Pancreas (tissue), 10 donors: ENCODE measurements around the gene CRYBA4. TPM values are rescaled to one million over a fixed set of nuclear protein-coding genes. Genes with fewer than 3 reads are reported as not detected.

ENCODE experiments used
- ATAC-seq, 4 donors: fragments of 200-7000 bp; cut with Tn5 transposase; one replicate each; pipeline versions ENCODE4 v1.8.0 to v1.9.1; 2020; ENCODE audit warnings: mild to moderate bottlenecking in 4 of 4, moderate library complexity in 4 of 4
- DNase-seq, 6 donors: peaks; one replicate each; pipeline ENCODE4 v3.0.0-alpha.2; 2020
- FAIRE-seq: peaks from 2 replicates; lab custom pipeline; 2012; peaks lifted over from hg19 to GRCh38; lab: Jason Lieb, UNC
- H3K27ac ChIP-seq, 4 donors: fragments of 200-600 bp; sonication (generic); 1 replicate in 3 of 4; 2 replicates in 1 of 4; pipeline versions ENCODE4 v1.5.0 to v1.8.0; 2020
- H3K27me3 ChIP-seq, 4 donors: fragments of 200-600 bp; one replicate each; pipeline ENCODE4 v1.8.0; 2021
- H3K36me3 ChIP-seq, 3 donors: fragments of 200-600 bp; sonication (generic) in 1 of 3; one replicate each; pipeline versions ENCODE4 v1.5.0 to v1.8.0; 2020 to 2021
- H3K4me1 ChIP-seq, 3 donors: fragments of 200-600 bp; one replicate each; pipeline ENCODE4 v1.8.0; 2021
- H3K4me3 ChIP-seq, 4 donors: fragments of 200-600 bp; sonication (generic) in 2 of 4; one replicate each; pipeline versions ENCODE4 v1.5.0 to v1.8.0; 2020 to 2021
- H3K9me3 ChIP-seq, 4 donors: fragments of 200-600 bp; one replicate each; pipeline ENCODE4 v1.8.0; 2021
- WGBS, 2 donors: extraction: QIAGEN DNeasy Blood & Tissue Kit; methylation state at CpG; one replicate each; pipeline ENCODE4 v1.1.7; 2013; 5-methylcytosine and 5-hydroxymethylcytosine counted together
- intact Hi-C, 3 donors: fragments of 100-400 bp; cut with DNase I; formaldehyde crosslinking; loops; one replicate each; pipeline versions ENCODE4 v1.11.1 to v1.14.2; 2022
- polyA plus RNA-seq, 2 donors: library from polyadenylated mRNA; stranded (reverse); fragments of 200-250 nt; gene quantifications; one replicate each; pipeline ENCODE4 v1.2.3, GENCODE V29; 2013
- total RNA-seq, 6 donors: library from RNA; stranded (reverse); fragmentation: NEBNext Ultra II Directional in 4 of 6; extraction: Animal tissue kit (Norgen Biotek cat#: 25700) in 4 of 6; gene quantifications; one replicate each; pipeline versions ENCODE4 v1.2.1 to v1.2.4, GENCODE V29; 2021 to 2023
- TF ChIP-seq, protein P1 (sequence below), 4 donors: fragments of 200-600 bp; sonication (generic) in 3 of 4; IDR thresholded peaks; one replicate each; pipeline versions ENCODE4 v1.5.0 to v1.8.0; 2021; ENCODE audit warnings: antibody characterized with exemption in 4 of 4
- donor health status: healthy with polysubstance abuse.
- donor health status: DM: no; HTN: no; CAD: no; lungs with moderate emphysema.
- donor health status: DM: no; HTN: no; CAD: no.
- donor health status: control.
- donor health status: control.
- donor health status: Bipolar disorder and iron deficiency.
- donor health status: DM: yes; HTN: yes; CAD: no.
- donor health status: DM: no; HTN: no; CAD: no.
- donor health status: DM: no; HTN: no; CAD: no.
- donor health status: DM: yes; HTN: yes; CAD: no.

Gene CRYBA4
- total and polyA plus RNA-seq, 8 donors = 0.19 TPM; not detected in 7

DNA sequence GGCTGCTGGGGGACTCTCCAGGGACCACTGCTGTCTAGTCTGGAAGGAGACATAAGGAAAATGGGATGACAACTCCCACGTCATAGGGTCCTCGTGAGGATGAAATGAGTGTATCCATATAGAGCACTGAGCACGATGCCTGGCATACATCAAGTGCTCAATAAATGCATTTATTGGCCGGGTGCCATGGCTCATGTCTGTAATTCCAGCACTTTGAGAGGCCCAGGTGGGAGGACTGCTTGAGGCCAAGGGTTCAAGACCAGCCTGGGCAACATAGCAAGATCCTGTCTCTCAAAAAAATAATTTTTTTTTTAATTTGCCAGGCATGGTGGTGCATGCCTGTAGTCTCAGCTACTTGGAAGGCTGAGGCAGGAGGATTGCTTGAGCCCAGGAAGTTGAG, 19.6 kb upstream of the CRYBA4 start:
- Histone ChIP-seq H3K9me3 (no peaks in the 10 kb centered on the region), H3K4me3 (no peak overlapping the region), H3K4me1 (peaks cover 0 to 4% (median 0%) of the 10 kb centered on the region in 3 donors), H3K27ac (no peak overlapping the region), H3K27me3 (no peaks in the 10 kb centered on the region), H3K36me3 (no peaks in the 10 kb centered on the region)
- TF ChIP-seq, protein P1, sequence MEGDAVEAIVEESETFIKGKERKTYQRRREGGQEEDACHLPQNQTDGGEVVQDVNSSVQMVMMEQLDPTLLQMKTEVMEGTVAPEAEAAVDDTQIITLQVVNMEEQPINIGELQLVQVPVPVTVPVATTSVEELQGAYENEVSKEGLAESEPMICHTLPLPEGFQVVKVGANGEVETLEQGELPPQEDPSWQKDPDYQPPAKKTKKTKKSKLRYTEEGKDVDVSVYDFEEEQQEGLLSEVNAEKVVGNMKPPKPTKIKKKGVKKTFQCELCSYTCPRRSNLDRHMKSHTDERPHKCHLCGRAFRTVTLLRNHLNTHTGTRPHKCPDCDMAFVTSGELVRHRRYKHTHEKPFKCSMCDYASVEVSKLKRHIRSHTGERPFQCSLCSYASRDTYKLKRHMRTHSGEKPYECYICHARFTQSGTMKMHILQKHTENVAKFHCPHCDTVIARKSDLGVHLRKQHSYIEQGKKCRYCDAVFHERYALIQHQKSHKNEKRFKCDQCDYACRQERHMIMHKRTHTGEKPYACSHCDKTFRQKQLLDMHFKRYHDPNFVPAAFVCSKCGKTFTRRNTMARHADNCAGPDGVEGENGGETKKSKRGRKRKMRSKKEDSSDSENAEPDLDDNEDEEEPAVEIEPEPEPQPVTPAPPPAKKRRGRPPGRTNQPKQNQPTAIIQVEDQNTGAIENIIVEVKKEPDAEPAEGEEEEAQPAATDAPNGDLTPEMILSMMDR (IDR thresholded peaks at IDR 0.05) = no peak
- DNase-seq = no peak
- no peak for FAIRE-seq
- intact Hi-C loops = no loop called here
- WGBS, 2 donors = 72 to 75% methylated on average over 4 of the region's 4 CpGs
- no peak for ATAC-seq

DNA sequence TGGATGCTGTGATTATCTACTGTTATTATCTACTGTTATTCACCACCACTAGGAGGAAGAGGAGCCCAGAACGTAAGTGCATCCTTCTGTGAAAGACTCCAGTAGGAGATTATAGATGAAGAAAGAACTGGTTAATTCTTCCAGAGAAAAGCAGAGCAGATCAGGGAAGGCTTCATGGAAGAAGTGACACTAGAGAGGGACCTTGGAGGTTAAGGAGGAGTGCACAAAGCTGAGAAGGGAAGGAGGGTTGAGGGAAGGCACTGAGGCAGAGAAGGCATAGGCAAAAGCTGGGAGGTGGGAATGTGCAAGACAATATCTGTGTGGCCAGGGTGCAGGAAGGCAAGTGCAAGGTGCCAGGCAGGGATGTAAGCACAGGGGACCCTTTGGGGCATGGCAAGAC, 17.4 kb upstream of the CRYBA4 start:
- no peak overlapping the region for H3K27ac ChIP-seq
- FAIRE-seq (no peak), DNase-seq (no peak), ATAC-seq (no peak)
- H3K27me3 ChIP-seq = no peaks in the 10 kb centered on the region
- TF ChIP-seq, protein P1 (IDR thresholded peaks at IDR 0.05) = no peak
- no peaks in the 10 kb centered on the region for H3K36me3 ChIP-seq
- 80 to 81% methylated on average over 1 of the region's 1 CpG for WGBS, 2 donors
- no peaks in the 10 kb centered on the region for H3K9me3 ChIP-seq
- no peaks in the 10 kb centered on the region for H3K4me1 ChIP-seq
- H3K4me3 ChIP-seq = no peak overlapping the region
- intact Hi-C loops = no loop called here

DNA sequence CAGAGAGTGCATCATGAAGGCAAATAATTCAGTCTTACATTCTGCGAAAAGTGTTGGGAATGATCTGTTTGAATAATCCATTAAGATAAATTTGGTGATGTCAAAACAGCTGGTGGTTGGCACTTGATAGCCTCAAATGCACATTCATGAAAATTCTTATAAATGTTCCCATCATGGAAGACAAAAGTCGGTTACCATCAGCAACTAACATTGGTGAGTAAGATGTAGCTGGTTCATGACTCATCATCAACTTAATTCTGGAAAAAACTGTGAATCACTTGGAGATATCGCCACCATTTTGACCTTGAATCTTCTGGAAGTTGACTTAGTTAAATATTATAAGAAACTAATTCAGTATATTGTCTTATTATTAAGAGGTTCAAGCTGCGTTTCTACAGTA, 15.2 kb upstream of the CRYBA4 start:
- DNase-seq = no peak
- H3K36me3 ChIP-seq = no peaks in the 10 kb centered on the region
- no peak for ATAC-seq
- no peak overlapping the region for H3K27ac ChIP-seq
- intact Hi-C loops = no loop called here
- FAIRE-seq = no peak
- whole genome bisulfite sequencing, 2 donors = 62 to 79% methylated on average over 4 of the region's 4 CpGs
- no peak overlapping the region for H3K4me3 ChIP-seq
- H3K4me1 ChIP-seq = no peaks in the 10 kb centered on the region
- TF ChIP-seq, protein P1 (IDR thresholded peaks at IDR 0.05) = no peak
- no peaks in the 10 kb centered on the region for H3K27me3 ChIP-seq
- no peaks in the 10 kb centered on the region for H3K9me3 ChIP-seq

DNA sequence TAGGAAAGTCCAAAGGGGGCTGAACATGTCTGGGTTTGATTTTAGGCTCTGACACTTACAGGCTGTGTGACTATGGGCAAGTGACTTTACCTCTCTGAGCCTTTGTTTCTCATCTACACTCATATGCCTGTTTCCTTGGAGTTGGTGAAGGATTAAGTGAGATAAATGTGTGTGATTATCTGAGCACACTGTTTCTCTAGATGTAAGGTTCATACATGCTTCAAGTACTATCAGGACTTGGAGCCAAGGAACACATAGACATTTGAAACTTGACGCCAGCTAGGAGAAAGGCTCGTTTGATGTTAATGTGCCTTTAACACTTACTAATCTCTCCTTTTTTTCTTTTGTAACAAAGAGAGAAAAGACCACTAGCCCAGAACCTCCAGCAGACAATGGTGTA, 13.6 kb upstream of the CRYBA4 start:
- no peaks in the 10 kb centered on the region for H3K36me3 ChIP-seq
- no peak overlapping the region for H3K4me3 ChIP-seq
- H3K27ac ChIP-seq = no peak overlapping the region
- no peak for FAIRE-seq
- H3K27me3 ChIP-seq = no peaks in the 10 kb centered on the region
- TF ChIP-seq, protein P1 (IDR thresholded peaks at IDR 0.05) = no peak
- H3K9me3 ChIP-seq = no peaks in the 10 kb centered on the region
- H3K4me1 ChIP-seq = no peaks in the 10 kb centered on the region
- intact Hi-C loops = no loop called here
- ATAC-seq = no peak
- WGBS, 2 donors = 28 to 32% methylated on average over 2 of the region's 2 CpGs
- no peak for DNase-seq

DNA sequence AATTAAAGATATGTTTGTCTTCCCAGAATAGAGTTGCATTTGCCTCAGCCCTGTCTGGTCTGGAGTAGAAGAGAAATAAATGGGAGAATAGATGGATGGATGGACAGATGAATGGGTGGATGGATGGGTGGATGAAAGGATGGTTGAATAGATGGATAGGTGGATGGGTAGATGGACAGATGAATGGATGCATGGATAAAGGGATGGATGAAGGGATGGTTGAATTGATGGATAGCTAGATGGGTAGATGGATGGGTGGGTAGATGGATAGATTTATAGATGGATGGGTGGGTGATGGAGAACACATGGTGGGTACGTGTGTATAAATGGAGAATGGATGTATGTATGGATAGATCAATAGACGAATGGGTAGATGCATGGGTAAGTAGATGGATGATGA, 12.5 kb upstream of the CRYBA4 start:
- 60 to 69% methylated on average over 2 of the region's 2 CpGs for WGBS, 2 donors

More for the DNA sequence above, 12.5 kb upstream of the CRYBA4 start:
- TF ChIP-seq, protein P1 (IDR thresholded peaks at IDR 0.05) = no peak
- FAIRE-seq = no peak
- Histone ChIP-seq H3K27me3 (no peaks in the 10 kb centered on the region), H3K4me1 (no peaks in the 10 kb centered on the region), H3K27ac (no peak overlapping the region), H3K36me3 (no peaks in the 10 kb centered on the region), H3K9me3 (no peaks in the 10 kb centered on the region), H3K4me3 (no peak overlapping the region)
- DNase-seq = no peak
- no peak for ATAC-seq
- intact Hi-C loops = no loop called here
